ENCODE data around the gene CA5B.
"Not testable (repeated sequence)": the region's sequence is repeated elsewhere in the genome, so short reads cannot be mapped to it uniquely, and the experiment has no call there.

The CA5B gene, protein sequence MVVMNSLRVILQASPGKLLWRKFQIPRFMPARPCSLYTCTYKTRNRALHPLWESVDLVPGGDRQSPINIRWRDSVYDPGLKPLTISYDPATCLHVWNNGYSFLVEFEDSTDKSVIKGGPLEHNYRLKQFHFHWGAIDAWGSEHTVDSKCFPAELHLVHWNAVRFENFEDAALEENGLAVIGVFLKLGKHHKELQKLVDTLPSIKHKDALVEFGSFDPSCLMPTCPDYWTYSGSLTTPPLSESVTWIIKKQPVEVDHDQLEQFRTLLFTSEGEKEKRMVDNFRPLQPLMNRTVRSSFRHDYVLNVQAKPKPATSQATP

GRCh38 chrX:15737959-15738902 lies at the start of gene CA5B:
Gene CA5B (plus strand): TSS chrX:15738270. CDS start chrX:15750024, 11,754 bp downstream.
- peak; percentile 78 for DNase-seq (ENCODE audit: low spot score)

- DNase-seq (ENCODE audit: low spot score) = no peak
These were observed 43.1 kb upstream of the CA5B start for GRCh38 chrX:15694941-15695451.

DNA sequence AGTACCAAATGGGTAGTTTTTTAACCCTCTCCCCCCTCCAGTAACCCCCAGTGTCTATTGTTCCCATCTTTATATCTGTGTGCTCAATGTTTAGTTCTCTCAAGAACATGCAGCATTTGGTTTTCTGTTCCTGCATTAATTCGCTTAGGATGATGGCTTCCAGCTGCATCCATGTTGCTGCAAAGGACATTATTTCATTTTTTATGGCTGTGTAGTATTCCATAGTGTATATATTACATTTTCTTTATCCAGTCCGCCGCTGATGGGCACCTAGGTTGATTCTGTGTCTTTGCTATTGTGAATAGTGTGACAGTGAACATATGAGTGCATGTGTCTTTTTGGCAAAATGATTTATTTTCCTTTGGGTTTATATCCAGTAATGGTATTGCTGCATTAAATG lies 41.6 kb upstream of the CA5B start:
- DNase-seq (ENCODE audit: low spot score) = no peak

DNA sequence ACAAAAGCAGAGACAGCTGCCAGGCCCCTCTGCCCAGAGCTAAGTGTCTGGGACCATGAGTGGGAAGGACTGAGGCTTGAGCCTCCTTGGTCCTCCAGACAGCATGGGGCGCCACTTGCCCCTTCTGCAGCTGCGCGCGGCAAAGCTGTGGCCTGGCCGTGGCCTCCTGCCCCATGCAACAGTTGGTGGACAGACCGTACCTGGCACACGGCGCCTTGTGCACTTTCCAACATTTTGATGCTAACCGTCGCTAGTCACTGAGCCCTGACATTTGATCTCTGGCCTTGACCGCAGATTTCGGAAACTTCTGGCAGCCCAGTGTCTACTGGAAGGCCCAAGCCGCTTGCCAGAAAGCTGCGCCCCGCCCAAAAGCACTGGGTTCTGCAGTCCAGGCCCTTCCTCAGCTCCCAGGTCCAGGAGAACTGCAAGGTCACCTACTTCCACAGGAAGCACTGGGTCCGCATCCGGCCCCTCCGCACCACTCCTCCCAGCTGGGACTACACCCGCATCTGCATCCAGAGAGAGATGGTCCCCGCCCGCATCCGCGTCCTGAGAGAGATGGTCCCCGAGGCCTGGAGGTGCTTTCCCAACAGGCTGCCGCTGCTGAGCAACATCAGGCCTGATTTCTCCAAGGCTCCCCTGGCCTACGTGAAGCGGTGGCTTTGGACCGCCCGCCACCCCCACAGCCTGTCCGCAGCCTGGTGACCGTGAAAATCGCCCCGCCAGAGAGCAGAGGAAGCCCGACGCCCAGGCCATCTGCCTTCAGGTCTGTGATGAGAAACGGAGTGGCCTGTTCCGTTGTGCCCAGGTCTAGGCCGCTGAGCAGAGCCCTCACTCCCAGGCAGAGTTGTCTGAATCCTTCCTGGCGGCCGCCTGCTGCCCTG lies 35.3 kb upstream of the CA5B start:
- DNase-seq (ENCODE audit: low spot score) = no peak

DNA sequence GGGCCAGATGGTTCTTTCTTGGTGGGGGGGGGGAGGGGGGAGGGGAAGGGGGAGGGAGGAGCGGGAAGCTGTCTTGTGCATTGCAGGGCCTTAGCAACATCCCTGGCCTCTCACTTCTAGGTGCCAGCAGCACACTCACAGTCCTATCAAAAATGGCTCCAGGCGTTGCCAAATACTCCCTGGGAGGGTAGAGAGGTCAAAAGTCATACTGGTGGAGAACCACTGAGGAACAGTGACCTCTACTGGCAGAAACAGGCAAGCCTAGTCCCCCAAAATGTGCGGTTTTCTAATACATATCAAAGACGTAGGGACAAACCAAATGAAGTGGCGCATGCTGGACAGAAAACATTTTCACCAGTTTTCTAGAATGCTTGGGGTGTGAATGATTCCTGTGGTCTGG lies 34.3 kb upstream of the CA5B start:
- DNase-seq (ENCODE audit: low spot score) = not testable (repeated sequence)

DNA sequence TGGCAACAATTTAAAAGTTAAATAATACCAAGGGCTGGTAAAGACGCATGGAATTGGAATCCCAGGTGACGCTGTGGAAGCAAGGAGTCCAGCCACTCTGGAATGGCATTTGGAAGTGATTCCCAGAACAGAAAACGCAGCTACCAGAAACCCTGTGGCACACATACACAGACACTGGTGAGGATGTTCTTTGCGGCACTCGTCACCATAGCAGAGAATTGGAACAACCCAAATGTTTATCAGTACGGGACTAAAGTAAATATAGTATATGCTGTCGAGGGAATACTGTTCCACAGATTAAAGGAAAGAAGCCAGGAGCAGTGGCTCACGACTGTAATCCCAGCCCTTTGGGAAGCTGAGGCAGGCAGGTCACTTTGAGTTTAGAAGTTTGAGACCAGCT lies 33.8 kb upstream of the CA5B start:
- not testable (repeated sequence) for DNase-seq (ENCODE audit: low spot score)

DNA sequence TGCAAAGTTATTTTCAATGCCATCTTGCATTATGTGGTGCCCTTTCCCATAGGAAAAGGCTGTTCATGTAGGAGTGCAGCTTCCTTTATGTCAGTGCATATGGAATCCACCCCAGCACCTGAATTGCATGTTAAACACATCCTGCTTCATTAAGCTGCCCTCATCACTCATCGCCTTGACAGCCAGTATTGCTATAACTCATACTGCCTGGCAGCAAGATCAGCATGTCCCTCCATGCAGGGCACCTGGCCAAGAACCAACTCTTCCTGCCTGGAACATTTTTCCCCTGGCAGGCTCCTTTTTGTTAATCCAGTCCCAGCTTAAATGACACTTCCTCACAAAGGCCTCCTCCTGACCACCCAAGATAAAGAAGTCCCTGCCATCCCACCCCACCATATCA lies 23.5 kb upstream of the CA5B start:
- DNase-seq (ENCODE audit: low spot score) = peak; percentile 41

DNA sequence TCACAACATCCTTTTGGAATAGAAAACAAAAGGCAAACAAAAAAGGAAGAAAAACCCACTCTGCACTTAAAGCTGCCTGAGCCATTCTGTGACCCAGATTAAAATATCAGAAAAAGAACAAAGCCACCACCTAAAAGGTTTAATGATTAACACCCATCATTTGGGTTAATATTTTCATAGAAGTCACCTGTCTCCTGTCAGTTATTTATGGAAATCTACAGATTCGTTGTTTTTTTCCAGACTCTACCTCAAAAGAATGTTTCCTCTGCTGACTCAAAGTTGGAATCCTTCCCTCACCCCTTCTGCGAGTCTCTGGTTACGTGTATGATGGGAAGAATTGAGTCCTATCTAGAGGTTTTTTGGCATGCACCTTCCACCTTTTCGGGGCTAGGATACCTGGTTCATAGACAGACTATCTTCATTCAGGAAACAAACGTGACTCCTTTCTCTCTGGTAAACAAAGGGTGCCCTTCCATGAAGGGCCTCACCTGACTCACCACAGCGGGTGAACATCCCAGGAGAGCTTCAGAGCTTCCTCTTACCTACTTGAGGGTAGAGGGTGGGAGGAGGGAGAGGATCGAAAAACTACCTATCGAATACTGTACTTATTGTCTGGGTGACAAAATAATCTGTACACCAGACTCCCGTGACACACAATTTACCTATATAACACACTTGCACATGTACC lies 19.6 kb upstream of the CA5B start:
- DNase-seq (ENCODE audit: low spot score) = no peak

DNA sequence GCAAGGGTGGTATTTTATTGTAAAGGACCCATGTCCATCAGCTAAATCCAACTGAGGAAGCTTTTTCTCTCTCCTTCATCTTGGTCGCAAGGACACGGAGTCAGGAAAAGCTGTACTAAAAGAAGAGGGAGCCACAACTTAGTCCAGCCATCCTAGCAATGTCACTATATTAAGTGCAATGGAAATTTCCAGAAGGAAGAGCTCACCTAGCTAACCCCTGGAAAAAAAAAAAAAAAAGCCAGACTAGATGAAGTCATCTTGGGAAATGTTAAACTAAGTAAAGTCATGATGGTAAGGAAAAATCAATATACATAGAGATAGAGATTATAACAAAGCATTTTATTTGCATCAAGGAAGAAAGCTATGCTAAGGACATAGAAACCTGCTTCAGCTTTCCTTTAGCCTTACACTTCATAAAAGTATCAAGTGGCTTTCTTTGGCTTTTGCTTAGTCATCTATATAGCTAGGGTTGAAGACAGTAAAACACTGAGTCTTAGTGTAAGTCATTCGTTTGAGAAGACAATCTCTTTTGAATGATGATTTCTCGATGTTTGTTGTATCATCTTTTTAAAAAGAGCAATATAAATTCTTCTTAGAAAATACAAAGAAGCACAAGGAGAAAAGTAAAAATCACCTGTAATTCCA lies 18.6 kb upstream of the CA5B start:
- DNase-seq (ENCODE audit: low spot score) = no peak

DNA sequence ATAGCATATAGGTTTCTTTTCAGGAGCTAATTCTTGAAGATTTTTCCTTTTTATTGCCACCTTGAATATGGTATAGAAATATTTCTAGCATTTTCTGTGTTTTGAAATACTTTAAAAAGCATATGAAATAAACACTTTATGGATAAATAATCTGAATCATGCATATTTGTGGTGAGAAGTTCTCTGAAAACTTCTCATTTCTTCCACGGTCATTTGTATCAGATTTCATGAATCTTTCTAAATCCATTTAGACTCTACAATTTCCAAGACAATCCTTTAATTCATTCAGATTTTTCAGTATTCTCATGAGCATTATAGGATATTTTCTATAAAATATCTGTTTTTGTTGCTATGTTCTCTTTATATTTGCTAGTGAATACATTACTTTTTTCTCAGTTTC lies 16.2 kb upstream of the CA5B start:
- DNase-seq (ENCODE audit: low spot score) = no peak

DNA sequence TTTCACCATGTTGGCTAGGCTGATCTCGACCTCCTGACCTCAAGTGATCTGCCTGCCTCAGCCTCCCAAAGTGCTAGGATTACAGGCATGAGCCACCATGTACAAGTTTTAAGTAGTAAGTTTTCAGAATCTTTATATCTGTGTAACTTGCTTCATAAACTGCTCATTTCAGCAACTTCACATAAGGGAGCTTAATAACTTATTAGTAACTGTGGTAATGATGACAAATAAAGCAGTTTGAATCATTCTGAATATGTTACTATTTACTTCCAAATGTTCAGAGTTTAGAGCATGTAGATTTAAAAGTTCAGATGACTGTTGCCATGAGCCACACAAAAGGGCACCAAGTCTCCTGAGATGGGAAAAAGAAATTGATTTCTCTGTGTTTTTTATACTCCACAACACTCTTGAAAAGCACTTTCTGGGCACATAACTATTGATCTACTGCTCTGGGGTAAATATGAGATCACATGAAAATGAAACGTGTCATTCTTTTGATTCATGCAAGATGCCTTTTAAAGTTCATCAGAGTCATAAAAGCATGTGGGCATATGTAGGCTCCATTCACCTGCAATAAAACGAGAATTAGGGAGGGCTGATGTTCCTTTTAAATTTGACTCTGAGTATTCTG lies 14.1 kb upstream of the CA5B start:
- DNase-seq (ENCODE audit: low spot score) = no peak

DNA sequence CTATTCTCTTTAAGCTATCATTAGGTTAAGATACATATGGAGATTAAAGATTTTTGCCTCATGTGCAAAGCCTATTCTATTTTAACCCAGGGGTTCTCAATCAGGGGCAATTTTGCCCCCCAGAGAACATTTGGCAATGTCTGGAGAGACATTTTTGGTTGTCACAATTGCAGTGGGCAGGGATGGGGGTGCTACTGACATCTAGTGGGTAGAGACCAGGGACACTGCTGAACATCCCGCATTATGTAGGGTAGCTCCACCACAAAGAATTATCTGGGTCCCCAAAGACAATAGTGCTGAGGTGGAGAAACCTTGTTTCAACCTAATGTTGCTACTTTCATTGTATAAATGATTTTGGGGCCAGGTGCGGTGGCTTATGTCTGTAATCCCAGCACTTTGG lies 13.2 kb upstream of the CA5B start:
- DNase-seq (ENCODE audit: low spot score) = no peak

DNA sequence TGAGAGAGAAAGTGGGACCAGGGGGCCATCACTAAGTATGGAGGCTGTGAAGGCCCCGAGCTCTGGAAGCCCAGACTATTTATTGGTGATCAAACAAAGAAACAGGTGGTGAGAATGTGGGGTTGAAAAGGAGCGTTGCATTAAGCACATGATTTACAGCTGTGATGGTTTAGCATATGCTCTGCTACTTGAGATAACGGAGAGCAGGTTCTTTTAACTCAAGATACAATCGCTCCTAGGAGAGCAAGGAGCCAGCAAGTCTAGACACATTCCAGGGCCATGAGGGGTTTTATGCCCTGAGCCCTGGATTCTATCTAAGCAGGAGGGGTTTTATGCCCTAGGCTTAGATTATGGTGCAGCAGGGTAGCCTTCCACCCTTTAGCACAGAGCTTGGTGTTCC lies 6.7 kb upstream of the CA5B start:
- not testable (repeated sequence) for DNase-seq (ENCODE audit: low spot score)

- DNase-seq (ENCODE audit: low spot score) = no peak
These were observed 696 bp upstream of the CA5B start for GRCh38 chrX:15737190-15737958.

- no peak for DNase-seq (ENCODE audit: low spot score)
These were observed 1.8 kb downstream of the CA5B start for GRCh38 chrX:15739886-15740285.

- DNase-seq (ENCODE audit: low spot score) = no peak
These were observed 6.3 kb downstream of the CA5B start for GRCh38 chrX:15744181-15744867.

DNA sequence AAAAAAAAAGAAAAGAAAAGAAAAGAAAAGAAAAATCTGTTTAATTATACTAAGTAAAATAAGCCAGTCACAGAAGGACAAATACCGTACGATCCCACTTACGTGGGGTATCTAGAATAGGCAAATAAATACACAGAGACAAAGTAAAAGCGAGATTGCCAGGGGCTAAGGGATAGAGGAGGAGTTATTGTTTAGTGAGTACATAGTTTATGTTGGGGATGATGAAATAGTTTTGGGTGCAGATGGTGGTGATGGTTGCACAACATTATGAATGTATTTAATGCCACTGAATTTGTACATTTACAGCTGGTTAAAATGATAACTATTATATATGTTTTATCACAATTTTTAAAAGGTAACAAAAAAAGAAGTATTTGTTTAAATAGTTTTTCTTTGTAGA lies 7.1 kb downstream of the CA5B start:
- DNase-seq (ENCODE audit: low spot score) = no peak

GRCh38 chrX:15746651-15747050 lies 8.6 kb downstream of the CA5B start:
- not testable (repeated sequence) for DNase-seq (ENCODE audit: low spot score)

GRCh38 chrX:15747626-15748173 lies 9.6 kb downstream of the CA5B start:
- no peak for DNase-seq (ENCODE audit: low spot score)
